Measurements from ENCODE around the gene ATAD1. TPM values are rescaled to one million over a fixed set of nuclear protein-coding genes. Genes with fewer than 3 reads are reported as not detected.

The ATAD1 gene
- total and polyA plus RNA-seq, 2 of the 8 experiments (the other 6 are each of a cell fraction or from before 2014, with no cell fraction given): 8.9 to 35.3 TPM

DNA sequence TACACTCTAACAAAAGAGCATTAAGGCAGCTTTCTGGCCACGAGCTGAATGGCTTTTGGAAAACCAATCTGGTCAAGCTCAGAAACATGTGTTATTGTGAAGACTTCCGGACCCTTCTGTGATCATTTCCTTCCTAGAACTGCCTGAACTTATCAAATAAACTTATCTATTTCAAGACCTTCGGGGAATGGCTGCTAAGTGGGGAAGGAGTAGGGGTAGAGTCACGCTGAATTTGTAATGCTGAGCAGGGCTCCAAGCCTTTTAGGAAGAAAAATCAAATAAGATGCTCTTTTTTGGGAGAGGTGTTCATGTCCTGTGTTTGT is 101.7 kb downstream of the ATAD1 start:
- FAIRE-seq (no peak), DNase-seq (ENCODE audit: low read depth in 1 of 2, low spot score in 2 of 2) (no peak)
- Histone ChIP-seq H3K27ac (ENCODE audit: low read depth, low read length) (no peak overlapping the region), H3K4ac (replicated peaks; ENCODE audit: insufficient read length, low read depth, low read length) (no peak overlapping the region), H3K27me3 (replicated peaks in 1 of 4; ENCODE audit: control insufficient read depth in 3 of 4, extremely low read depth in 1 of 4, insufficient read depth in 3 of 4, low read length in 3 of 4) (no peaks in the 10 kb centered on the region), H3K79me1 (ENCODE audit: low read depth, low read length) (no peaks in the 10 kb centered on the region), H2BK120ac (replicated peaks; ENCODE audit: low read depth, low read length) (no peak overlapping the region), H2AK5ac (ENCODE audit: low read depth, low read length) (no peak overlapping the region), H3K14ac (ENCODE audit: insufficient read length) (no peak overlapping the region), H3K4me1 (replicated peaks in 1 of 4; ENCODE audit: control insufficient read depth in 3 of 4, insufficient read depth in 4 of 4, low read length in 3 of 4) (no peaks in the 10 kb centered on the region), H3K79me2 (ENCODE audit: control insufficient read depth in 1 of 2, insufficient read depth in 2 of 2, low read length in 2 of 2) (no peaks in the 10 kb centered on the region), H3K9ac (replicated peaks in 1 of 4; ENCODE audit: extremely low read depth in 1 of 4, low read depth in 3 of 4, low read length in 3 of 4) (no peak overlapping the region), H2BK20ac (ENCODE audit: low read length) (no peak overlapping the region), H4K8ac (ENCODE audit: extremely low read depth, insufficient read depth, low read length) (no peak overlapping the region), H3K4me3 (ENCODE audit: extremely low read depth in 1 of 4, insufficient read depth in 2 of 4, low read depth in 3 of 4, low read length in 4 of 4) (no peak overlapping the region), H3K56ac (replicated peaks; ENCODE audit: insufficient read length, low read depth, low read length) (no peak overlapping the region), H4K91ac (replicated peaks; ENCODE audit: insufficient read length, low read length) (no peak overlapping the region), H3K23ac (ENCODE audit: insufficient read length) (no peak overlapping the region), H4K20me1 (replicated peaks in 1 of 2; ENCODE audit: control insufficient read depth in 1 of 2, insufficient read depth in 2 of 2, low read length in 2 of 2) (no peaks in the 10 kb centered on the region), H2AFZ (ENCODE audit: low read length) (no peak overlapping the region), H3K23me2 (ENCODE audit: low read depth, low read length) (no peaks in the 10 kb centered on the region), H4K5ac (ENCODE audit: insufficient read length, low read depth, low read length) (no peak overlapping the region), H3K9me3 (ENCODE audit: insufficient read depth in 2 of 2, low read depth in 1 of 2, low read length in 1 of 2) (no peaks in the 10 kb centered on the region), H3K4me2 (ENCODE audit: insufficient read depth in 1 of 2, low read depth in 2 of 2, low read length in 2 of 2) (no peak overlapping the region), H2BK12ac (ENCODE audit: low read depth, low read length) (no peak overlapping the region), H3K18ac (ENCODE audit: extremely low read depth, low read length) (no peak overlapping the region), H2BK15ac (ENCODE audit: low read length) (no peak overlapping the region), H2BK5ac (ENCODE audit: low read depth, low read length) (no peak overlapping the region), H3K36me3 (ENCODE audit: control insufficient read depth in 2 of 4, insufficient read depth in 4 of 4, low read length in 3 of 4) (peaks cover 0 to 16% (median 4%) of the 10 kb centered on the region in 4 experiments; a peak in 4 of 8 replicates)
- TF ChIP-seq E2F6 (IDR thresholded peaks at IDR 0.05) (no peak), JUN (IDR thresholded peaks at IDR 0.05; ENCODE audit: low read depth, low read length) (no peak), ZNF274 (IDR thresholded peaks at IDR 0.05; ENCODE audit: borderline replicate concordance, extremely low read depth, low read length) (no peak), RAD21 (IDR thresholded peaks at IDR 0.05 in 1 of 2, conservative IDR thresholded peaks at IDR 0.05 in 1 of 2; ENCODE audit: low read depth in 2 of 2, low read length in 2 of 2) (no peak), POLR2A (IDR thresholded peaks at IDR 0.05; ENCODE audit: control extremely low read depth in 1 of 2, low read depth in 2 of 2, low read length in 2 of 2) (no peak), TAF7 (optimal IDR thresholded peaks at IDR 0.05; ENCODE audit: borderline replicate concordance, low read depth, low read length) (no peak)
- WGBS, 2 experiments (ENCODE audit: extremely low coverage in 1 of 2, insufficient coverage in 1 of 2, insufficient read length in 1 of 2, insufficient replicate concordance in 2 of 2, low coverage in 1 of 2, low lambda C conversion rate in 2 of 2, missing lambda C conversion rate in 1 of 2): 97% methylated on average over 4 of the region's 4 CpGs; no CpG with 5 or more reads in 1 of the 2 experiments
- CTCF ChIA-PET (ENCODE audit: partially characterized antibody): interaction anchor here (0.7 to 2.3 kb wide), 6 partner anchors 10 to 535 kb away, joined by 3 to 10 read pairs (median 3); no protein-coding TSS in a partner anchor
- POLR2A ChIA-PET (ENCODE audit: partially characterized antibody): interaction anchor here (0.7 to 1.4 kb wide), 2 partner anchors 102 to 169 kb away, joined by 3 read pairs; partner anchors contain the start of gene ATAD1

Data from H1 (cell line).